HFFc6 (cell line): Measurements from ENCODE around the gene CEP41. TPM values are rescaled to one million over a fixed set of nuclear protein-coding genes. Genes with fewer than 3 reads are reported as not detected.

Experiments
- DNase-seq: peaks from one replicate; pipeline ENCODE4 v3.0.0-alpha.2; 2018
- H3K27ac Mint-ChIP-seq: 2 replicates; pipeline ENCODE4 v1.8.0; 2020; ENCODE audit warnings: mild to moderate bottlenecking, mixed read lengths
- H3K27me3 Mint-ChIP-seq: 2 replicates; pipeline ENCODE4 v1.8.0; 2021; ENCODE audit warnings: mild to moderate bottlenecking, moderate library complexity, mixed read lengths; ENCODE audit not compliant: insufficient read depth
- H3K36me3 Mint-ChIP-seq: 2 replicates; pipeline ENCODE4 v1.8.0; 2021; ENCODE audit warnings: low read depth, mixed read lengths
- H3K4me1 Mint-ChIP-seq: 2 replicates; pipeline ENCODE4 v1.8.0; 2020; ENCODE audit warnings: low read depth, mixed read lengths
- H3K4me3 Mint-ChIP-seq: 2 replicates; pipeline ENCODE4 v1.8.0; 2020; ENCODE audit warnings: mild to moderate bottlenecking, moderate library complexity, mixed read lengths
- H3K9me3 Mint-ChIP-seq: 2 replicates; pipeline ENCODE4 v1.8.0; 2020; ENCODE audit warnings: mild to moderate bottlenecking, mixed read lengths
- CTCF ChIP-seq: fragments of 200-600 bp; sonication (generic); IDR thresholded peaks from 2 replicates; pipeline ENCODE4 v1.5.0; 2021; ENCODE audit warnings: antibody characterized with exemption, mild to moderate bottlenecking
- total RNA-seq, 6 experiments: library from RNA; stranded (reverse); fragmentation: NEBNext Ultra II Directional; extraction: Animal tissue kit (Norgen Biotek cat#: 25700); gene quantifications; 2 replicates in 1 of 6; 3 replicates in 5 of 6; pipeline ENCODE4 v1.2.3, GENCODE V29; 2021

Gene CEP41
- total RNA-seq, 6 experiments from 2014 or later: 14.5 to 20.9 (median 17.8) TPM

- no peaks in the 10 kb centered on the region for H3K36me3 Mint-ChIP-seq
- H3K9me3 Mint-ChIP-seq: no peaks in the 10 kb centered on the region
- no peak overlapping the region for H3K27ac Mint-ChIP-seq
- no peak for DNase-seq
- no peak overlapping the region for H3K4me3 Mint-ChIP-seq
- no peak for TF ChIP-seq CTCF
- H3K27me3 Mint-ChIP-seq: no peaks in the 10 kb centered on the region
- no peaks in the 10 kb centered on the region for H3K4me1 Mint-ChIP-seq
Measured at GRCh38 chr7:130426564-130426963, 14.3 kb downstream of the CEP41 start.

DNA sequence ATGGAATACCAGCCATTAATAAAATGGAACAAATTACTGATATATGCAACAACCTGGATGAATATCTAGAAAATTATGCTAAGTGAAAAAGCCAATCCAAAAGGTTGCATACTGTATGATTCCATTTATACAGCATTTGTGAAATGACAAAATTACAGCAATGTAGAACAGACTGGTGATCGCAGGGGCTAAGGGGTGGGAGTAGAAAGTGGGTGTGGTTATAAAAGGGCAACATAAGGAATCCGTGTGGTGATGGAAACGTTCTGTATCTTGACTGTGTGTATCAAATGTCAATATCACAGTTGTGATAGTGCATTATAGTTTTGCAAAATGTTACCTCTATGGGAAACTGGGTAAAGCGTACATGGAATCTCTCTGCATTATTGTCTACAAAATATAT is 15.0 kb downstream of the CEP41 start:
- Mint-ChIP-seq H3K27me3 (no peaks in the 10 kb centered on the region), H3K4me3 (no peak overlapping the region), H3K27ac (no peak overlapping the region), H3K4me1 (no peaks in the 10 kb centered on the region), H3K9me3 (no peaks in the 10 kb centered on the region), H3K36me3 (no peaks in the 10 kb centered on the region)
- no peak for DNase-seq
- no peak for TF ChIP-seq CTCF

- H3K4me3 Mint-ChIP-seq: no peak overlapping the region
- no peak for DNase-seq
- no peaks in the 10 kb centered on the region for H3K36me3 Mint-ChIP-seq
- H3K27me3 Mint-ChIP-seq: no peaks in the 10 kb centered on the region
- no peak overlapping the region for H3K27ac Mint-ChIP-seq
- H3K4me1 Mint-ChIP-seq: no peaks in the 10 kb centered on the region
- TF ChIP-seq CTCF: no peak
- H3K9me3 Mint-ChIP-seq: no peaks in the 10 kb centered on the region
Measured at GRCh38 chr7:130423501-130424037, 17.2 kb downstream of the CEP41 start.

- no peaks in the 10 kb centered on the region for H3K27me3 Mint-ChIP-seq
- H3K36me3 Mint-ChIP-seq: no peaks in the 10 kb centered on the region
- no peak overlapping the region for H3K27ac Mint-ChIP-seq
- no peak overlapping the region for H3K4me3 Mint-ChIP-seq
- H3K9me3 Mint-ChIP-seq: no peaks in the 10 kb centered on the region
- TF ChIP-seq CTCF: no peak
- no peaks in the 10 kb centered on the region for H3K4me1 Mint-ChIP-seq
- DNase-seq: no peak
Measured at GRCh38 chr7:130421684-130422083, 19.1 kb downstream of the CEP41 start.

DNA sequence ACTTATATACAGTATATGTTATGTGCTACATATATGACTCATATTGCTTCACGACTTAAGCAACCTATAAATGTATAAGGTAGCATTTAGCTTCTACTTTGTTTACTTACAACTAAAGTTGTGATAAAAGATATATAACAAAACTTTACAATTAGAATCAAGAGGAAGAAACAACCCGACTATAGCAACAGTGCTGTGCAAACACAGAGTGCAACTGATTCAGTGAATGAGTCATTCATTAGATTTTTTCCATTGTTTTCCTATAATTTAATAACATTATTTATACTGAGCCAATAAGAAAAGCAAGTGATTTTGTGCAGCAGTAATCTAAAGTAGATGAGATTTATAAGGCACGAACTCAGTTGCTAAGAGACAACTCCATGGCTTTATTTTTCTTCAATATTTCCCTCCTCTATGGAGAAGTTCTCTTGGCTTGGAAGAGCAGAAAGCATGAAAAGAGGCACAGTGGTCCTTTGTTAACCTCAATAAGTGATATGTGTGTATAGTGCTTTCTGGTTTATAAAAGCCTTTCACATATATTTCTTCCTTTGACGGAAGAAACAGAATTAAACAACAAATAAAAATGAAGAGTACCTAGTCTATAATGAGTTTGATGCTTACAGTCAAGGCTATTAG is 19.8 kb downstream of the CEP41 start:
- Mint-ChIP-seq H3K9me3 (no peaks in the 10 kb centered on the region), H3K27me3 (no peaks in the 10 kb centered on the region), H3K27ac (no peak overlapping the region), H3K4me3 (no peak overlapping the region), H3K4me1 (no peaks in the 10 kb centered on the region), H3K36me3 (no peaks in the 10 kb centered on the region)
- TF ChIP-seq CTCF: no peak
- no peak for DNase-seq
